HCT116 (cell line): ENCODE measurements around the gene DUSP28. TPM values are rescaled to one million over a fixed set of nuclear protein-coding genes. Genes with fewer than 3 reads are reported as not detected.

ENCODE experiments used
- ATAC-seq: fragments of 200-7000 bp; cut with Tn5 transposase; 2 replicates; pipeline ENCODE4 v1.9.1; 2020; ENCODE audit warnings: mild to moderate bottlenecking, moderate library complexity
- BruUV-seq: library from RNA; stranded (reverse); fragments of 400-500 nt; replicated peaks from 2 replicates; lab custom pipeline; 2021; lab: Mats Ljungman, UMichigan
- CTCF ChIA-PET: fragments of 300-600 bp; sonication (Branson Sonifier 250); formaldehyde crosslinking; loops from one replicate; lab custom pipeline; 2021; ENCODE audit warnings: antibody characterized with exemption; lab: Charles Lee
- POLR2A ChIA-PET: fragments of 300-600, 350-600 bp; sonication (Branson Sonifier 250); formaldehyde crosslinking; loops from one replicate; lab custom pipeline; 2021; ENCODE audit warnings: antibody characterized with exemption; lab: Charles Lee
- RAD21 ChIA-PET, 2 experiments: fragments of 300-600 bp; sonication (Branson Sonifier 250); formaldehyde crosslinking; loops; one replicate each; lab custom pipeline; 2023; ENCODE audit warnings: low total read pairs in 2 of 2; ENCODE audit not compliant: uncharacterized antibody in 2 of 2, unreplicated experiment in 2 of 2, low non-redundant PET in 1 of 2; lab: Charles Lee
- DNase-seq: peaks from one replicate; pipeline ENCODE4 v3.0.0-alpha.2; 2010; ENCODE audit warnings: low read depth, low spot score
- H2AFZ ChIP-seq: fragments of 200-600 bp; shearing (Covaris generic), sonication (generic); 2 replicates; pipeline ENCODE4 v1.6.1; 2017; ENCODE audit warnings: low read depth, mixed run types, mixed read lengths, antibody characterized with exemption, low read length; ENCODE audit not compliant: poor library complexity, severe bottlenecking
- H3K27ac ChIP-seq: 2 replicates; pipeline ENCODE4 v1.5.1; 2012; ENCODE audit warnings: low read depth, low read length
- H3K27me3 ChIP-seq: fragments of 200-600 bp; sonication (generic); 2 replicates; pipeline ENCODE4 v1.6.1; 2016; ENCODE audit warnings: mixed run types, low read length, mixed read lengths; ENCODE audit not compliant: insufficient read depth
- H3K36me3 ChIP-seq, 2 experiments: fragments of 200-500 bp in 1 of 2; fragments of 200-600 bp in 1 of 2; sonication (Bioruptor generic) in 1 of 2; sonication (generic) in 1 of 2; 2 replicates each; pipeline versions ENCODE4 v1.5.1 to v1.6.1; 2014 to 2016; ENCODE audit warnings: low read length in 2 of 2, inconsistent platforms in 1 of 2, mixed read lengths in 1 of 2, mixed run types in 1 of 2; ENCODE audit not compliant: insufficient read depth in 2 of 2, control insufficient read depth in 1 of 2
- H3K4me1 ChIP-seq, 2 experiments: fragments of 200-600 bp in 1 of 2; sonication (generic) in 1 of 2; 2 replicates each; pipeline versions ENCODE4 v1.5.1 to v1.6.1; 2012 to 2017; ENCODE audit warnings: low read length in 2 of 2, inconsistent platforms in 1 of 2, mild to moderate bottlenecking in 1 of 2, mixed read lengths in 1 of 2, mixed run types in 1 of 2, moderate library complexity in 1 of 2; ENCODE audit not compliant: insufficient read depth in 2 of 2, control insufficient read depth in 1 of 2
- H3K4me2 ChIP-seq: fragments of 200-600 bp; sonication (generic); 2 replicates; pipeline ENCODE4 v1.6.1; 2017; ENCODE audit warnings: mixed run types, low read length, mixed read lengths
- H3K4me3 ChIP-seq, 2 experiments: fragments of 200-600 bp in 1 of 2; sonication (generic) in 1 of 2; replicated peaks in 1 of 2; 2 replicates each; pipeline ENCODE4 v1.5.1; 2011 to 2016; ENCODE audit warnings: low read length in 2 of 2, control low read depth in 1 of 2, low read depth in 1 of 2, mild to moderate bottlenecking in 1 of 2, mixed read lengths in 1 of 2, mixed run types in 1 of 2
- H3K79me2 ChIP-seq: fragments of 200-600 bp; sonication (generic); 2 replicates; pipeline ENCODE4 v1.6.1; 2017; ENCODE audit warnings: mild to moderate bottlenecking, mixed run types, low read length, moderate library complexity, mixed read lengths; ENCODE audit not compliant: insufficient read depth
- H3K9ac ChIP-seq: fragments of 200-600 bp; sonication (generic); 2 replicates; pipeline ENCODE4 v1.6.1; 2016; ENCODE audit warnings: low read length, mixed read lengths
- H3K9me2 ChIP-seq: fragments of 200-600 bp; sonication (generic), shearing (Covaris generic); 2 replicates; pipeline ENCODE4 v1.6.1; 2017; ENCODE audit warnings: mixed run types, mild to moderate bottlenecking, moderate library complexity; ENCODE audit not compliant: insufficient read depth
- H3K9me3 ChIP-seq, 2 experiments: fragments of 200-500 bp in 1 of 2; fragments of 200-600 bp in 1 of 2; sonication (Bioruptor generic) in 1 of 2; sonication (generic) in 1 of 2; 2 replicates each; pipeline ENCODE4 v1.6.1; 2014 to 2017; ENCODE audit warnings: low read length in 2 of 2, mixed read lengths in 2 of 2, inconsistent platforms in 1 of 2, low read depth in 1 of 2, mild to moderate bottlenecking in 1 of 2, mixed run types in 1 of 2, moderate library complexity in 1 of 2; ENCODE audit not compliant: control insufficient read depth in 1 of 2, insufficient read depth in 1 of 2
- H4K20me1 ChIP-seq: fragments of 200-600 bp; sonication (generic), shearing (Covaris generic); 2 replicates; pipeline ENCODE4 v1.6.1; 2017; ENCODE audit warnings: mixed run types, mild to moderate bottlenecking, moderate library complexity; ENCODE audit not compliant: insufficient read depth
- CBX3 ChIP-seq: IDR thresholded peaks from 2 replicates; pipeline ENCODE4 v1.6.1; 2012; ENCODE audit warnings: low read depth
- EGR1 ChIP-seq: IDR thresholded peaks from 2 replicates; pipeline ENCODE4 v1.6.1; 2012; ENCODE audit warnings: low read depth
- FOSL1 ChIP-seq: IDR thresholded peaks from 2 replicates; pipeline ENCODE4 v1.6.1; 2012; ENCODE audit warnings: low read depth
- TCF7L2 ChIP-seq: IDR thresholded peaks from 2 replicates; pipeline ENCODE4 v1.7.0; 2011; ENCODE audit warnings: borderline replicate concordance, inconsistent platforms; ENCODE audit not compliant: insufficient read depth, insufficient read length; ENCODE audit errors: extremely low read depth
- ZNF274 ChIP-seq: fragments of 200-500 bp; sonication (Bioruptor generic); IDR thresholded peaks from 2 replicates; pipeline ENCODE4 v1.6.1; 2014; ENCODE audit warnings: mild to moderate bottlenecking, low read depth, low read length, inconsistent platforms
- intact Hi-C: fragments of 100-400 bp; cut with micrococcal nuclease; formaldehyde crosslinking; loops from 2 replicates; pipeline ENCODE4 v1.10.0; 2022
- total RNA-seq: library from RNA; stranded (reverse); gene quantifications from one replicate; pipeline ENCODE4 v1.2.1, GENCODE V29; 2021; ENCODE audit not compliant: unreplicated experiment
- TF ChIP-seq, protein P1 (sequence below): IDR thresholded peaks from 2 replicates; pipeline ENCODE4 v1.6.1; 2012
- TF ChIP-seq, protein P2 (sequence below), 3 experiments: fragments of 200-600 bp in 1 of 3; sonication (generic) in 1 of 3; IDR thresholded peaks in 2 of 3; conservative IDR thresholded peaks in 1 of 3; 2 replicates each; pipeline ENCODE4 v1.5.1; 2012 to 2017; ENCODE audit warnings: low read depth in 2 of 3, low read length in 2 of 3, antibody characterized with exemption in 1 of 3, borderline replicate concordance in 1 of 3, control low read depth in 1 of 3, mild to moderate bottlenecking in 1 of 3, mixed read lengths in 1 of 3, mixed run types in 1 of 3, moderate library complexity in 1 of 3; ENCODE audit not compliant: insufficient read depth in 1 of 3

The DUSP28 gene
- total RNA-seq, 1 experiment from 2014 or later, result 5.6 TPM

GRCh38 chr2:240532031-240532775 lies 28.0 kb upstream of the DUSP28 start:
- no peak overlapping the region for H3K27ac ChIP-seq

More at GRCh38 chr2:240532031-240532775, 28.0 kb upstream of the DUSP28 start:
- POLR2A ChIA-PET, result no interaction called here
- DNase-seq (no peak), ATAC-seq (no peak)
- TF ChIP-seq CBX3 (peak; percentile 81; the same call in 1 of the 2 replicates), TCF7L2 (no peak), FOSL1 (no peak), EGR1 (no peak), ZNF274 (no peak)
- TF ChIP-seq, protein P1, sequence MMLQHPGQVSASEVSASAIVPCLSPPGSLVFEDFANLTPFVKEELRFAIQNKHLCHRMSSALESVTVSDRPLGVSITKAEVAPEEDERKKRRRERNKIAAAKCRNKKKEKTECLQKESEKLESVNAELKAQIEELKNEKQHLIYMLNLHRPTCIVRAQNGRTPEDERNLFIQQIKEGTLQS, result no peak
- TF ChIP-seq, protein P2, sequence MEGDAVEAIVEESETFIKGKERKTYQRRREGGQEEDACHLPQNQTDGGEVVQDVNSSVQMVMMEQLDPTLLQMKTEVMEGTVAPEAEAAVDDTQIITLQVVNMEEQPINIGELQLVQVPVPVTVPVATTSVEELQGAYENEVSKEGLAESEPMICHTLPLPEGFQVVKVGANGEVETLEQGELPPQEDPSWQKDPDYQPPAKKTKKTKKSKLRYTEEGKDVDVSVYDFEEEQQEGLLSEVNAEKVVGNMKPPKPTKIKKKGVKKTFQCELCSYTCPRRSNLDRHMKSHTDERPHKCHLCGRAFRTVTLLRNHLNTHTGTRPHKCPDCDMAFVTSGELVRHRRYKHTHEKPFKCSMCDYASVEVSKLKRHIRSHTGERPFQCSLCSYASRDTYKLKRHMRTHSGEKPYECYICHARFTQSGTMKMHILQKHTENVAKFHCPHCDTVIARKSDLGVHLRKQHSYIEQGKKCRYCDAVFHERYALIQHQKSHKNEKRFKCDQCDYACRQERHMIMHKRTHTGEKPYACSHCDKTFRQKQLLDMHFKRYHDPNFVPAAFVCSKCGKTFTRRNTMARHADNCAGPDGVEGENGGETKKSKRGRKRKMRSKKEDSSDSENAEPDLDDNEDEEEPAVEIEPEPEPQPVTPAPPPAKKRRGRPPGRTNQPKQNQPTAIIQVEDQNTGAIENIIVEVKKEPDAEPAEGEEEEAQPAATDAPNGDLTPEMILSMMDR (IDR thresholded peaks at IDR 0.05 in 2 of 3, conservative IDR thresholded peaks at IDR 0.05 in 1 of 3; ENCODE audit: borderline replicate concordance in 1 of 3, insufficient read depth in 1 of 3, low read depth in 2 of 3, low read length in 2 of 3), result no peak
- BruUV-seq, result no TSS peak
- peaks cover 5% of the 10 kb centered on the region for H3K79me2 ChIP-seq
- peaks cover 0 to 12% of the 10 kb centered on the region in 2 experiments; a peak in 2 of 4 replicates for H3K36me3 ChIP-seq
- no peaks in the 10 kb centered on the region for H3K27me3 ChIP-seq
- intact Hi-C loops, result no loop called here
- no peak overlapping the region for H3K4me3 ChIP-seq
- H2AFZ ChIP-seq, result no peak overlapping the region
- H3K9me3 ChIP-seq, result peaks cover 14 to 21% of the 10 kb centered on the region in 2 experiments; a peak in 3 of 4 replicates
- H3K9me2 ChIP-seq, result no peaks in the 10 kb centered on the region
- CTCF ChIA-PET, result no interaction called here
- H4K20me1 ChIP-seq, result no peaks in the 10 kb centered on the region
- RAD21 ChIA-PET, result no interaction called here
- H3K9ac ChIP-seq, result no peak overlapping the region
- no peak overlapping the region for H3K4me2 ChIP-seq
- no peaks in the 10 kb centered on the region for H3K4me1 ChIP-seq
